Stimulated activated CD8-positive, alpha-beta memory T cell treated with anti-CD3 and anti-CD28 coated beads, Interleukin-7, amount 100 ng/mL, for 24 hours (primary cell): ENCODE results near the gene NUCKS1.

ENCODE experiments used
- DNase-seq: peaks from one replicate; pipeline ENCODE4 v3.0.0-alpha.2; 2020; ENCODE audit warnings: low read depth

NUCKS1 gene

GRCh38 chr1:205669341-205670149, 80.4 kb downstream of the NUCKS1 start:
- DNase-seq = no peak

- DNase-seq = no peak
These were observed 81.0 kb downstream of the NUCKS1 start for GRCh38 chr1:205668951-205669340.

- DNase-seq = no peak
These were observed 81.9 kb downstream of the NUCKS1 start for GRCh38 chr1:205667909-205668643.

- DNase-seq = no peak
These were observed 83.4 kb downstream of the NUCKS1 start for GRCh38 chr1:205666372-205667166.

- no peak for DNase-seq
These were observed 84.6 kb downstream of the NUCKS1 start for GRCh38 chr1:205665201-205666045.

GRCh38 chr1:205664399-205665017, 85.5 kb downstream of the NUCKS1 start:
- DNase-seq = no peak

- no peak for DNase-seq
These were observed 86.6 kb downstream of the NUCKS1 start for GRCh38 chr1:205663286-205663936.
